Measurements from ENCODE around the gene HADHB. TPM values are rescaled to one million over a fixed set of nuclear protein-coding genes. Genes with fewer than 3 reads are reported as not detected.
"Not testable (repeated sequence)": the region's sequence is repeated elsewhere in the genome, so short reads cannot be mapped to it uniquely, and the experiment has no call there.

The HADHB gene
- total and polyA plus RNA-seq, 2 donors = 105 to 112 TPM

DNA sequence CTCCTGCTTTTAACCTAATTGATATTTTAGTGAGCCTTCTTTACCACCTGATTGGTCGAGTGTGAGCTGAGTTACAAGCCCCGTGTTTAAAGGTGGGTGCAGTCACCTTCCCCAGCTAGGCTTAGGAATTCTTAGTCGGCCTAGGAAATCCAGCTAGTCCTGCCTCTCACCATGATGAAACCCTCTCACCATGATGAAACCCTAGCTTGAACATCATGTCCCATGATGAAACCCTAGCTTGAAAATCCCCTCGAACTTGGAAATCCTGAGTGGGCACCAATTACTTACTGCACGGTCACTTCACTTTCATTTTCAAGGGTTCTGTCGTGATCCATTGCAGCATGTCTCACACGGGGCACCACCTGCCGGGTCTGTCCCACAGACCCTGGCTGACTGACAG, 14.1 kb downstream of the HADHB start:
- not testable (repeated sequence) for H3K36me3 ChIP-seq (ENCODE audit: insufficient read depth)

DNA sequence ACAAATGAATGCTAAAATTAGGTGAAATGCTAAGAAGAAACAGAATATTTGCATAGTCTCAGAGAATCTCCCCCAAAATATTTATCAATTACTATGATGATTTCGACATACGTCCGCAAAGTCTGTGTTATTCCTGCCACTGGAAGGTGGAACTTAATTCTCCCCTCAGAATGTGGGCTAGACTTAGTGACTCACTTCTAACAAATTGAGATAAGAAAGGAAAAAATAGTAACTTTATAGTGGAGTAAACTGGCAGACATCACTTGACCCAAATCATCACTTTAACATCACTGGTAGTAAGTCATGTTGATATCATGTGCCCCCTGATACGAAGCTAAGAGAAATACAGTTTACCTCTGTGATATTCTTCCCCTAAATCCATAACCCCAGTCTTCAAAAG, 23.5 kb downstream of the HADHB start:
- Histone ChIP-seq H3K27ac (ENCODE audit: low read depth) (no peak overlapping the region), H3K4me1 (ENCODE audit: insufficient read depth) (no peaks in the 10 kb centered on the region)

More for the DNA sequence above, 14.1 kb downstream of the HADHB start:
- not testable (repeated sequence) for H3K27ac ChIP-seq (ENCODE audit: low read depth); H3K4me3 ChIP-seq (ENCODE audit: low read depth, low read length); H3K4me1 ChIP-seq (ENCODE audit: insufficient read depth); DNase-seq (ENCODE audit: extremely low spot score)
- 92% methylated on average over 8 of the region's 8 CpGs for WGBS

DNA sequence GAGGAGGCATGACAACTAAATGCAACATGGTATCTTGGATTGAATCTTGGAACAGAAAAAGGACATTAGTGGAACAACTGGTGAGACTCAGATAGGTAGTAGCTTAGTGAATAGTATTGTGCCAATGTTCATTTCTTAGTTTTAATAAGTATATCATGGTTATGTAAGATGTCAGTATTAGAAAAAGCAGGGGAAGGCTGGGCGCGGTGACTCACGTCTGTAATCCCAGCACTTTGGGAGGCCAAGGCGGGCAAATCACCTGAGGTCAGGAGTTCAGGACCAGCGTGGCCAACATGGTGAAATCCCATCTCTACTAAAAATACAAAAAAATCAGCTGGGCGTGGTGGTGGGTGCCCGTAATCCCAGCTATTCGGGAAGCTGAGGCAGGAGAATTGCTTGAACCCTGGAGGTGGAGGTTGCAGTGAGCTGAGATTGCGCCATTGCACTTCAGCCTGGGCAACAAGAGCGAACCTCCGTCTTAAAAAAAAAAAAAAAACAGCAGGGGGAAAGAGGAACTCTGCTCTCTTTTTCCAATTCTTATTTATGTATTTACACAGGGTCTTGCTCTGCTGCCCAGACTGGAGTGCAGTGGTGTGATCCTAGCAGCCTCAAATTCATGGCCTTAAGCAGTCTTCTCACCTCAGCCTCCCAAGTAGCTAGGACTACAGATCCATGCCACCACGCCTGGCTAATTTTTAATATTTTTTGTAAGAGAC, 24.1 kb downstream of the HADHB start:
- not testable (repeated sequence) for DNase-seq (ENCODE audit: extremely low spot score); H3K36me3 ChIP-seq (ENCODE audit: insufficient read depth); H3K4me3 ChIP-seq (ENCODE audit: low read depth, low read length); H3K4me1 ChIP-seq (ENCODE audit: insufficient read depth); H3K27ac ChIP-seq (ENCODE audit: low read depth)
- WGBS = 93% methylated on average over 12 of the region's 12 CpGs

More for the DNA sequence above, 23.5 kb downstream of the HADHB start:
- Histone ChIP-seq H3K4me3 (ENCODE audit: low read depth, low read length) (no peak overlapping the region), H3K36me3 (ENCODE audit: insufficient read depth) (peaks cover 2% of the 10 kb centered on the region)
- WGBS = 94% methylated on average over 4 of the region's 4 CpGs
- DNase-seq (ENCODE audit: extremely low spot score) = no peak

DNA sequence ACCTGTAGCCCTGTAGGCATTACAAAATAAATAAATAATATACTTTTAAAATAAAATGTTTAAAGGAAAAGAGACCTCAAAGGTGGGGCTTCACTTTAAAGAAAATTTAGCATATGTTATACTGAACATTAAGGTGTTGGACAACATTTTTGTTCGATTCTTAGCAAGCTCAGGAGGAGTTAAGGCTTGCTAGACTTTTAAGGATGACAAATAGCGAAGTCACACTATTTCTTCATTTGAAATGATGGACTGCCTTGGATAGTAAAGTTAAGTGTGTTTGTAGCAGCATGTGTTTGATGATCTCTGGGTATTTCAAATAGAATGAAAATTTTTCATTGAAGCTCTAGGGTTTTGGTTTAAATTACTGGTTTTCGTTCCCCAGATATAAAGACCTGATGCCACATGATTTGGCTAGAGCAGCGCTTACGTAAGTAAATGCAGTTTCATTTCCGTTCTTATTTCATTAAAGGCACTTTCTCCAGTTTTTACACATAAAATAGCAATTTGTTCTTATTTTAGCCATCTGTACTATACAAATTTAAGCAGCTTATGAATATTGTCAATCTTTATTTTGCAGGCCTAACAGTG, 24.9 kb downstream of the HADHB start:
- H3K4me1 ChIP-seq (ENCODE audit: insufficient read depth) = no peaks in the 10 kb centered on the region
- no peak overlapping the region for H3K27ac ChIP-seq (ENCODE audit: low read depth)
- WGBS = 91% methylated on average over 6 of the region's 6 CpGs
- no peak overlapping the region for H3K4me3 ChIP-seq (ENCODE audit: low read depth, low read length)
- DNase-seq (ENCODE audit: extremely low spot score) = no peak
- peaks cover 2% of the 10 kb centered on the region for H3K36me3 ChIP-seq (ENCODE audit: insufficient read depth)

DNA sequence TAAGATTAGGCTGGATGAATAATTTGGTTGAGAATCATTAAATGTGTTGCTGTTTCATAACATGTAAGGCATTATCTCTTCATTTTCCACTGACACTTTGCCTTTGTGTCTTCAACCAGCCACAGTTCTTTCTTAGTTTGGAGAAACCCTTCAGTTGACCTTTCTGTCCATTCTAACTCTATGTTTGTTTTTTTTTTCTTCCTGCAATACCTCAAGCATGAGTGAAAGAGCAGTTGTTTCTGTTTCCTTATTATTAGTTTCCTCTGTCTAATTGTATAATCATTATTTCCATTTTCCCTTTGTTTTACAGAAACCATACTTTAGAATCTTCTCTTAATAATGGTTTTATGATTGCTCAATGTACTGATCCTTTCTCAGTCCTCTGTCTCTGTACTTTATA, 25.6 kb downstream of the HADHB start:
- no peak for DNase-seq (ENCODE audit: extremely low spot score)
- no peak overlapping the region for H3K4me3 ChIP-seq (ENCODE audit: low read depth, low read length)
- no peaks in the 10 kb centered on the region for H3K4me1 ChIP-seq (ENCODE audit: insufficient read depth)
- no peak overlapping the region for H3K27ac ChIP-seq (ENCODE audit: low read depth)
- H3K36me3 ChIP-seq (ENCODE audit: insufficient read depth) = peaks cover 2% of the 10 kb centered on the region

DNA sequence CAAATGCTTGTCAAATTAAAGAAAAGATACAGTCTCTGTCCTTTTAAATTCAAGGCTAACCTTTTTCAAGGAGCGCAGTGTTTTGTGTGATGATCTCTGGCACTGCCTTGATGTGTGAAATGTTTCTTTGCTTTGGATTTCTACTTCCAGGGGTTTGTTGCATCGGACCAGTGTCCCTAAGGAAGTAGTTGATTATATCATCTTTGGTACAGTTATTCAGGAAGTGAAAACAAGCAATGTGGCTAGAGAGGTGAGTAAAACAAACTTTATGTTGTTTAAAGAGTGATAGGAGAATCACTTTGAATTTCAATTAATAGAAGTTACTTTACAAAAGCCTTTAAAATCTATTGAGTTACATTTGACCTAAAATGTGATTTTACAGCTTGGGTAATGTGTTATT, 28.8 kb downstream of the HADHB start:
- Histone ChIP-seq H3K27ac (ENCODE audit: low read depth) (no peak overlapping the region), H3K36me3 (ENCODE audit: insufficient read depth) (peaks cover 2% of the 10 kb centered on the region), H3K4me3 (ENCODE audit: low read depth, low read length) (no peak overlapping the region), H3K4me1 (ENCODE audit: insufficient read depth) (no peaks in the 10 kb centered on the region)
- WGBS = 78% methylated on average over 2 of the region's 2 CpGs
- no peak for DNase-seq (ENCODE audit: extremely low spot score)

DNA sequence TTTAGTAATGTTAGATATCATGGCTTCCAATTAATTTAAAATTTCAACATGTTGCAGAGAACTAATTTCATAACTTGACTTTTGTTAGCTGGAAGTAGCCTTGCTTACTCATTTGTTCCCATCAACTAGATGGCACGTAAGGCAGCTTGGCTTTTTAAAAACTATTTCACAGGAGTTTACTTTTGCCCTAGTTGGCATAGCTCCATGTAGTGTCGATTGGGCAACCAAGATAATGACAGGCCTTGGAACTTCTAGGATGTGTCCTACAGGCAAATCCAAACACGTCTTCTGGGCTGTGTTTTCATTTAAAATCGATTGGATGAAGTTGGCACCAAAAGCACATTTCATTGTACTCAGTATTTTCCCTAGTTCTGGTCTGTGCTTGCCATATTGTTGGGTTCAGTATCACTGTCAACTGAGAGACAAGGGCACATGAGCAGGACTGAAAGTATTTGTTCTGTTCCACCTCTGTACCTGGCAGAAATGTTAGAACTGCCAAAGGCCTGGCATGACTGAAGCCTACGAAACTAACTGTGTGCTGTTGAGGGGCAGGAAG, 29.4 kb downstream of the HADHB start:
- no peak overlapping the region for H3K4me3 ChIP-seq (ENCODE audit: low read depth, low read length)
- H3K36me3 ChIP-seq (ENCODE audit: insufficient read depth) = peaks cover 2% of the 10 kb centered on the region
- DNase-seq (ENCODE audit: extremely low spot score) = peak; percentile 39
- peak overlapping the region; percentile 45 for H3K27ac ChIP-seq (ENCODE audit: low read depth)
- 49% methylated on average over 5 of the region's 5 CpGs for whole genome bisulfite sequencing
- H3K4me1 ChIP-seq (ENCODE audit: insufficient read depth) = no peaks in the 10 kb centered on the region

DNA sequence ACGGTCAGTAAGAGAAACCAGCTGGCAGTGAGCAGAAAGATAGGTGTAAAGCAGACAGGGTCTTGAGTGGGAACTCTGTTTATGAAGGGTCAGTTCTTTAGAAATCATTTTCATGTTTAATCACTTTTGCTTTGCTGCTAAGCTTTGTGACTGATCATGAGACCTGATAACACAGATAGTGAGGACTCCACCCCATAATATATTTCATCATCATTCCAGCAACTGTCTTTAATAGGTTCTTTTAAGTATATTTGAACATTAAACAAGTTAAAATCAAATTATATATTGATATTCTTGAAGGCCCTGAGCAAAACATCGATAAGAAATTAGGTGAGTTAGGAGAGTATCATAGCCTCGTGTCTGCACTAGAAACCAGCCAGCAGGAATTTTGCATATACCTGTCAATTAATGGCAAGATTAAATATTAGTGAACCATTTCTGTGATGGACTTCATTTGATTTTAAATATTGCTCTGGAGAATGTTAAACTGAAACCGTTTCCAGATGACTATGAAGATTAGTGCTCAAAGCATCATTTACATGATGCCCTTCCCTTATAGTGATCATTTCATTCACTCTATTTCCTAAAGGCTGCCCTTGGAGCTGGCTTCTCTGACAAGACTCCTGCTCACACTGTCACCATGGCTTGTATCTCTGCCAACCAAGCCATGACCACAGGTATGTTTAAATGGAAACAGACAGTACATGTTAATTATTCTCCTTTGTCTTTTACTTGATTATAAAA, 31.9 kb downstream of the HADHB start:
- Histone ChIP-seq H3K4me1 (ENCODE audit: insufficient read depth) (no peaks in the 10 kb centered on the region), H3K36me3 (ENCODE audit: insufficient read depth) (peaks cover 2% of the 10 kb centered on the region), H3K27ac (ENCODE audit: low read depth) (no peak overlapping the region), H3K4me3 (ENCODE audit: low read depth, low read length) (no peak overlapping the region)
- no peak for DNase-seq (ENCODE audit: extremely low spot score)
- 83% methylated on average over 4 of the region's 4 CpGs for WGBS

DNA sequence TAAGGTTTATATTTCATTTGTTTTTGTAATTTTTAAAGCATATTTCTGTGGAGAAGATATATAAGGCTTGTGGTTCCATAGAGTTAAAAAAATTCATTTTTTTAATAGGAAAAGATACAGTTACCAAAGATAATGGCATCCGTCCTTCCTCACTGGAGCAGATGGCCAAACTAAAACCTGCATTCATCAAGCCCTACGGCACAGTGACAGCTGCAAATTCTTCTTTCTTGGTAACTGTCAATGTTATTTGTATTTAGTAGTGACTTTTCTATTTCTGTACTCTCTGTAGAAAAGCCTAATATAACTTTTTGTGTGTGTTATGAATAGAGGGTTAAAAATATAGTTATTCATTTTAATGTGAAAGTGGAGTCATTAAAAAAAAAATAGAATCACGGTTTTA, 35.1 kb downstream of the HADHB start:
- Histone ChIP-seq H3K4me1 (ENCODE audit: insufficient read depth) (no peaks in the 10 kb centered on the region), H3K4me3 (ENCODE audit: low read depth, low read length) (no peak overlapping the region), H3K36me3 (ENCODE audit: insufficient read depth) (peaks cover 4% of the 10 kb centered on the region), H3K27ac (ENCODE audit: low read depth) (no peak overlapping the region)
- DNase-seq (ENCODE audit: extremely low spot score) = no peak
- 93% methylated on average over 3 of the region's 3 CpGs for WGBS

DNA sequence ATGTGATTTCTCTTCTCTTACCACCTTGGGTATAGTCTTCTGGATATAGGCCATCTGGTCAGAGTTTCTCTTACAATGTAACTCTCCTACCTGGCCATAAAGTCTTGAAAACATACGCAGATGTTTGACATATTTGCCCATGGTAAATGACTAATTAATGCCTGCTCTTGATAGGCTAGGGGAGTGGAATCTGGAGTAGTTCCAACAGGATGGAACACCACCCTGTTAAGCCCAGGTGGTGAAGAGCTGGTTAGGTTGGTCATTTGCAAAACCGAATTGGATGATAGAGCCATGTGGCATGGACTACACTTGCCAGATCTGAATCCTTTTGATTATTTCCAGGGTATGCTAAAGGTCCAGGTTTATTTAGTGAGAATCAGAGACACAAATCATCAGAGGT, 36.5 kb downstream of the HADHB start:
- WGBS = 89% methylated on average over 2 of the region's 2 CpGs
- Histone ChIP-seq H3K36me3 (ENCODE audit: insufficient read depth) (peaks cover 4% of the 10 kb centered on the region), H3K4me3 (ENCODE audit: low read depth, low read length) (no peak overlapping the region), H3K4me1 (ENCODE audit: insufficient read depth) (no peaks in the 10 kb centered on the region), H3K27ac (ENCODE audit: low read depth) (no peak overlapping the region)
- no peak for DNase-seq (ENCODE audit: extremely low spot score)

DNA sequence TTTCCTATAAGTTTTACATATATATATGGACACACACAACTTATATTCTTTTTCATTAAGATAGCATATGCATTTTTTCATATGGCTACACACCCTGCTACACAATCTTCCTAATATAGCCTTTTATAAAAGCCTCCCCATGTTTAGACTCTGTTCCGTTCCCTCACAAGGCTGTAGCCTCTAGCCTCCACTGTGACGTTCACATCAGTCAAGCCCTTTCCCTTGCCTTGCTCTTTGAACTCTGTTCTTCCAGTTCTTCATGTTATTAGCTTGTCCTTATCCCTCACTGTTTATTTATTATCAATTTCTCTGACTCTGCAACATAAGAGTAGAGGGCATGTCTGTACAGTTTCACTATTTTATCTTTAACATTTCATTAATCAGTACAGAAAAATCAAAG, 38.9 kb downstream of the HADHB start:
- WGBS = 88% methylated on average over 2 of the region's 2 CpGs
- DNase-seq (ENCODE audit: extremely low spot score) = no peak
- peaks cover 4% of the 10 kb centered on the region for H3K36me3 ChIP-seq (ENCODE audit: insufficient read depth)
- no peaks in the 10 kb centered on the region for H3K4me1 ChIP-seq (ENCODE audit: insufficient read depth)
- no peak overlapping the region for H3K4me3 ChIP-seq (ENCODE audit: low read depth, low read length)
- no peak overlapping the region for H3K27ac ChIP-seq (ENCODE audit: low read depth)

DNA sequence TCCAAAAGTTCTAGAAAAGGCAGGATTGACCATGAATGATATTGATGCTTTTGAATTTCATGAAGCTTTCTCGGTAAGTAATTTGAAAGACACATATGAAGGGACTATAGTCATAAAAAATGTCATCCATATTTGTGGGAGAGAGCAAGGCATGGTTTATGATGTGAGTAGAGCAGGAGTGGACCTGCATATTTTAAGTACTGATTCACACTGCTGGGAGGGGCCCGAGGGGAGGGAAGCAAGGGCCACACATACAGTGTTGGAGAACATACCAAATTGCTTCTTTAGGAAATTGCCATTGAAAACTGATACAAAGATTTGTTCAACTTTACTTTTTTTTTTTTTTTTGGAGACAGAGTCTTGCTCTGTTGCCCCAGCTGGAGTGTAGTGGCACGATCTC, 39.4 kb downstream of the HADHB start:
- DNase-seq (ENCODE audit: extremely low spot score) = no peak
- Histone ChIP-seq H3K27ac (ENCODE audit: low read depth) (no peak overlapping the region), H3K4me1 (ENCODE audit: insufficient read depth) (no peaks in the 10 kb centered on the region), H3K36me3 (ENCODE audit: insufficient read depth) (peaks cover 4% of the 10 kb centered on the region), H3K4me3 (ENCODE audit: low read depth, low read length) (no peak overlapping the region)
- 87% methylated on average over 3 of the region's 3 CpGs for WGBS

DNA sequence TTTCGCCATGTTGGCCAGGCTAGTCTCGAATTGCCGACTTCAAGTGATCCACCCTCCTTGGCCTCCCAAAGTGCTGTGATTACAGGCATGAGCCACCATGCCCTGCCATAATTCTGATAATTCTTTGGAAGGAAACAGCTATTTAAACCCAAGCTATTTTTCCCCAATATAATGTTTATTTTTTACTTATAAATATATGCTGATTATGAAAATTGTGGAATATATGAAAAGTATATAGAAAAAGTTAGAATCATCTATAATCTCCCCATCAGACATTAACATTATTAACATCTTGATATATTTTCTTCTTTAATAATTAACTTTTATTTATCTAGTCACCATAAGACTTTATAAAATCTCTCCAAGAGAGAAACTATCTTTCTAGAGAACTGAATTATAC, 41.2 kb downstream of the HADHB start:
- Histone ChIP-seq H3K27ac (ENCODE audit: low read depth) (no peak overlapping the region), H3K4me1 (ENCODE audit: insufficient read depth) (no peaks in the 10 kb centered on the region), H3K4me3 (ENCODE audit: low read depth, low read length) (no peak overlapping the region), H3K36me3 (ENCODE audit: insufficient read depth) (peaks cover 6% of the 10 kb centered on the region)
- WGBS = 97% methylated on average over 3 of the region's 3 CpGs
- no peak for DNase-seq (ENCODE audit: extremely low spot score)

DNA sequence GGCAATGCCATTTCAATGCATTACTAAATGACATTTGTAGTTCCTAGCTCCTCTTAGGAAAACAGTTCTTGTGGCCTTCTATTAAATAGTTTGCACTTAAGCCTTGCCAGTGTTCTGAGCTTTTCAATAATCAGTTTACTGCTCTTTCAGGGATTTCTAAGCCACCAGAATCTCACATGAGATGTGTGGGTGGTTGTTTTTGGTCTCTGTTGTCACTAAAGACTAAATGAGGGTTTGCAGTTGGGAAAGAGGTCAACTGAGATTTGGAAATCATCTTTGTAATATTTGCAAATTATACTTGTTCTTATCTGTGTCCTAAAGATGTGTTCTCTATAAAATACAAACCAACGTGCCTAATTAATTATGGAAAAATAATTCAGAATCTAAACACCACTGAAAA, 45.3 kb downstream of the HADHB start:
- 69% methylated on average over 1 of the region's 1 CpG for WGBS
- H3K4me1 ChIP-seq (ENCODE audit: insufficient read depth) = no peaks in the 10 kb centered on the region
- H3K27ac ChIP-seq (ENCODE audit: low read depth) = no peak overlapping the region
- DNase-seq (ENCODE audit: extremely low spot score) = no peak
- H3K4me3 ChIP-seq (ENCODE audit: low read depth, low read length) = no peak overlapping the region
- H3K36me3 ChIP-seq (ENCODE audit: insufficient read depth) = peaks cover 4% of the 10 kb centered on the region

All from urinary bladder (tissue), 4 donors.